Measurements from ENCODE around the gene ATXN7L3.
"Not testable (repeated sequence)": the region's sequence is repeated elsewhere in the genome, so short reads cannot be mapped to it uniquely, and the experiment has no call there.

Gene ATXN7L3

GRCh38 chr17:44170499-44171201 lies 29.0 kb downstream of the ATXN7L3 start, which contains the start of gene ASB16:
Gene ASB16 (plus strand): TSS chr17:44170704. CDS start chr17:44170790, 86 bp downstream.
- DNase-seq: no peak

GRCh38 chr17:44170135-44170498 lies 29.6 kb downstream of the ATXN7L3 start:
- DNase-seq: no peak

GRCh38 chr17:44167181-44167861 lies 32.4 kb downstream of the ATXN7L3 start:
- DNase-seq: no peak

DNA sequence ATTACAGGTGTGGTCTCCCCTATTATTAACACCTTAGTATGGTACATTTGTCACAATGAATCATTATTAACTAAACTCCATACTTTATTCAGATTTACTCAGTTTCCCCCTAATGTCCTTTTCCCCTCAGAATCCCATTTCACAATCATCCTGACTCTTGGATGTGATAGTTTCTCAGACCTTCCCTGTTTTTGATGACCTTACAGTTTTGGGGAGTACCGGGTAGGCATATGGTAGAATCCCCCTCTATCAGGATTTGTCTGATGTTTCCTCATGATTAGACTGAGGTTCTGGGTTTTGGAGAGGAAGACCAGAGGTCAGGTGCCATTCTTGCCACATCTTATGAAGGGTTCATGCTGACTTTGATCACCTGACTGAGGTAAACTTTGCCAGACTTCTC lies 35.2 kb downstream of the ATXN7L3 start:
- no peak for DNase-seq

DNA sequence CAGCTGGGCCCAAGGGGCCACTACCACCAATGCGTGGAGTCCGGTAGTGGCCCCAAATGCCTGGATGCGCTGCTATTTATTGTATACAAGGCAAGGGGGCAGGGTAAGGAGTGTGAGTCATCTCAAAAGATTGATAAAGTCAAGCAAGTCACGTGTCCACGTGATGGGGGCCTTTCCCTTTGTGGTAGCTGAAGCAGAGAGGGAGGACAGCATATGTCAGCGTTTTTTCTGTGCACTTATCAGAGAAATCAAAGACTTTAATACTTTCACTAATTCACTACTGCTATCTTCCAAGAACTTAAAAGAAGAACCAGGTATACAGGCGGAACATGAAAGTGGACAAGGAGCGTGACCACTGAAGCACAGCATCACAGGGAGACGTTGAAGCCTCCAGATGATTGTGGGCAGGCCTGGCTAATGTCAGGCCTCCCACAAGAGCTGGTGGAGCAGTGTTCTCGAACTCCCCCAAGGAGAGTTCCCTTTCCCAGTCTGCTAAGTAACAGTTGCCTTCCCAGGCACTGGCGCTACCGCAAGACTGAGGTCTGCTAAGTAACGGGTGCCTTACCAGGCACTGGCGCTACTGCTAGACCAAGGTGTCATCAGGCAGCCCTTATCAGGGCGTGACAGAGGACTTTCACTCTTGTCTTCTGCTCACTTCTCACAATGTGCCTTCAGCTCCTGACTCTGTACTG lies 40.0 kb downstream of the ATXN7L3 start:
- DNase-seq: no peak

- DNase-seq: no peak
These were observed 44.2 kb downstream of the ATXN7L3 start for GRCh38 chr17:44155488-44155887.

GRCh38 chr17:44152875-44153274 lies 46.8 kb downstream of the ATXN7L3 start:
- DNase-seq: no peak

GRCh38 chr17:44149750-44150329 lies 49.8 kb downstream of the ATXN7L3 start:
- no peak for DNase-seq

DNA sequence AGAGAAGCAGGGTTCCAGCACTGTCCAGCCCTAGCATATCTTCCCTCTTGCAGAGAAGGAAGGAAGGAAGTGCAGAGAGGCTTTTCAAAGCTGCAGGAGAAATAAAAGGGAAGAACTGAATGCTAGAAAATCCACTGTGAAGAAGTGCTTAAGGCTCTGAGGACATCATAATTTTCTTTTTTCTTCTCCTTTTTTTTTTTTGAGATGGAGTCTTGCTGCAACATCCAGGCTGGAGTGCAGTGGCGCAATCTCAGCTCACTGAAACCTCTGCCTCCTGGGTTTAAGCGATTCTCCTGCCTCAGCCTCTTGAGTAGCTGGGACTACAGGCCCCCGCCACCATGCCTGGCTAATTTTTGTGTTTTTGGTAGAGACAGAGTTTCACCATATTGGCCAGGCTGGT lies 50.6 kb downstream of the ATXN7L3 start:
- not testable (repeated sequence) for DNase-seq

DNA sequence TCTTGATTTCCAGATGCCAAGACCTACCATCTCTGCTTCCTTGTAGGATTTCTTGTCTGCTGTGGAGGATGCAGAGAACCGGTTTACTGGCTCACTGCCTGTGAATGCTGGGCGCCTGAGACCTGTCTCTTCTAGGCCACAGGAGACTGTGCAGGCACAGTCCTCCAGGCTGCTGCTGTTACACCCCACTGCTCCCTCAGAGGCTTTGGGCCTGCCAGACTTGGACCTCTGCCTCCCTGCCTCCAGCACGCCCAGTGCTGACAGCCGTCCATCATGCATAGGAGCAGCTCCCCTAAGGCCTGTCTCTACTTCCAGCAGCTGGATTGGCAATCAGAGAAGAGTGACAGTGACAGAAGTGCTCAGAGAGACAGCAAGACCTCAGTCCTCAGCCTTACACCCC lies 51.9 kb downstream of the ATXN7L3 start:
- no peak for DNase-seq

GRCh38 chr17:44146375-44147346 lies 53.0 kb downstream of the ATXN7L3 start:
- no peak for DNase-seq

DNA sequence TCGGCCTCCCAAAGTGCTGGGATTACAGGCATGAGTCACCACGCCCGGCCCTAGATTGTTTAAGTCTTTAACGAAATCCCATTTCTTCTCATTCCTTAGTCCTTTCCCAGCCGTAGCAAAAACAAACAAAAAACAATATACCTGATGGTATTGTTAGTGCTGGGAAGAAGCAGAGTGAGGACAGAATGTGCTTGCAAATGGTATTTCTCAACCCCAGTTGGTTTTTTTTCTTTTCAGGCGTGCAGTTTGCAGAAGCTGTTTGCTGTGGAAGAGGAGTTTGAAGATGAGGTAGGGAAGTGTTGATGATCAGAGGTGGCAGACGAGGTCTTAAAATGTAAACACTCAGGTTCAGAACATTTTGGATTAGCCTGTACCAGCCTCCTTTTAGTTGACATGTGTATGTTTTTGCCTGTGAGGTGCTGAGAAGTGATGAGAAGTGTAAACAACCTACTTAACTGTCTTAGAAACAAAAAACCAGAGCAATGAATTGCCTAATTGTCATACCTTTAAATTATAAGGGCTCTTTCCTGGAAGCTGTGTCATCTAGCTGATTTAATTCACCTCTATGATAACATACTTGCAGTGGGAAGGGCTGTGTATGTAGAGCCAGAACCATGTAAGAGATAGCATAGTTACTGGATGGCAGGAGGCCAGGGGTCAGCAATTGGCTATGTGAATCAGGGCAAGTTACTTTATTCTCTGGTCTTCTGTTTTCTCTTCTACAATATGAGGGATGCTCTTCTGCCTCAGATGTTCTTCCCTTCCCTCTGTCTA lies 54.5 kb downstream of the ATXN7L3 start:
- no peak for DNase-seq

DNA sequence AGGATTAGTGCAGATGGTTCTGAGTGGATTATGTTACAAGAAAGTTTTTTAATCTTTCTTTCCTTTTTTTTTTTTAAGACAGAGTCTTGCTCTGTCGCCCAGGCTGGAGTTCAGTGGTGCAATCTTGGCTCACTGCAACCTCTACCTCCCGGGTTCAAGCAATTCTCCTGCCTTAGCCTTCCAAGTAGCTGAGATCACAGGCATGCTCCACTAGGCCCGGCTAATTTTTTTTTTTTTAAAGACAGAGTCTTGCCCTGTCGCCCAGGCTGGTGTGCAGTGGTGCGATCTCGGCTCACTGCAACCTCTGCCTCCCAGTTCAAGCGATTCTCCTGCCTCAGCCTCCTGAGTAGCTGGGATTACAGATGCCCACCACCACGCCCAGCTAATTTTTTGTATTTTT lies 55.8 kb downstream of the ATXN7L3 start:
- not testable (repeated sequence) for DNase-seq
